GM19395 (cell line): ENCODE data around the gene PALM.
A peak's percentile ranks its signal among the peaks of the same experiment; 100 is the strongest.
"Not testable (repeated sequence)": the region's sequence is repeated elsewhere in the genome, so short reads cannot be mapped to it uniquely, and the experiment has no call there.

Experiments
- ATAC-seq: cut with Tn5 transposase; IDR thresholded peaks from one replicate; pipeline ENCODE4 v1.9.1; 2021; ENCODE audit warnings: mild to moderate bottlenecking, moderate library complexity; ENCODE audit not compliant: unreplicated experiment

The PALM gene

DNA sequence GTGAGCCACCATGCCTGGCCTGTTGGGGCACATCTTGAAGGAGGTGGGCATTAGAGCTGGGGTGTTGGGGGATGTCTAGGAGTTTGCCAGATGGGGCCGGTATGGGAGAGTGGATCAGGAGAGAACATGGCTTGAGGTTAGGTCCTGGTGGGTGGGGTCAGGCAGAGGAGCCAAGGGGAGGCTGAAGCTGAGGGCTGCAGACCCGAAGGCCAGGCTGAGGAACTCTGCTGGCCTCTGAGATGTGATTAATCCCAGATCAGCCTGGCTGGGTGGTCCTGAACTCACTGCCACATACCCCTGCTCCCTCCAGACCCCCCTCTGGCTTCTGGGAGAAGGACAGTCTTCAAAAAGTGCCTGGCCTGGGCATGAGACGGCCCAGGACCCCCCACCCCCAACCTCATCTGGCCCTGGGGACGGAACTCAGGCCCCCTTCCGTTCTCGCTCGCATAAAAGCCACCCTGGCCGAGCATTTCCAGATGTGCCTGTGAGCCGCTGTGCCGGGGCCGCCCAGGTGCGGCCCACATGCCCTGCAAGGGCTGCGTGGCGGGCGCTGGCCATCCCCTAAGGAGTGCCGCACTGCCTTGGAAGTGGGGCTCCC, 29.8 kb upstream of the PALM start:
- ATAC-seq, result no peak

DNA sequence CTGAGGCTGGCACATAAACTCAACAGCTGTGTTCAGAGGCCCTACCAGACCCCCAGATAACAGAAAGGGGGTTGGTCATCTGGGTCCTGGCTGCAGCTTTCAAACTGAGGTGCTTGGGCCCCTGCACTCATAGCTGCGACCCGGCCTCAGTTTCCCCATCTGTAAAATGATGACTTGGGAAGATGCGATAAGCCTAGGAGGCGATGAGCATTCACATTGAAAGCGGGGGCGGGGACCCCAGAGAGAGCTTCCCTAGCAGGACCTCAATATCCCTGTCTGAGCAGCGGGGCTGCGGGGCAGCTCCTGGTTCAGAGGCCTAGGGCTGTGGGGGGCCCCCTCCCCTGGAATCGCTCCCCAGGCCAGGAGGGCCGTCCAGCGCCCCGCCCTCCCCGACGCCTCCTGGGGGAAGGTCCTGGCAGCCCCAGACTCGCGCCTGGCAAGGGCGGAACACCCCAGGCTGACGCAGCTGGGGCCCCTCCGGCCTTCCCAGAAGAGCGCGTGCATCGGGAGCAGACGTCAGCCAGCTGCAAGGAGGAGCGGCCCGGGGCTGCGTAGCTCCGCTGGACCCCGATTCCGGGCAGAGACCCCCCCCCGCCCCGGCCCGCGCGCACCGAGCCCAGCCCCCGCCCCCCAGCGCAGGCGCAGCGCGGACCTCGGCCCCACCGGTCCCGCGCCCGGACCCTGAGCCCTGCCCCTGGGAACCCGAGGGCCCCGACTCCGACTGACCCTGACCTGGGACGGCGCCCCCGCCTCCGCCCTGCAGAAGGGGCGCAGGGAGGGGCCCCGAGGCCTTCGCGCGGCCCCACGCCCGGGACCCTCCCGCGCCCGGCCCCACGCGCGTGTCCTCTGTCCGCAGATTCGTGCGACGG, 29.1 kb upstream of the PALM start:
- ATAC-seq, result peak; percentile 22

DNA sequence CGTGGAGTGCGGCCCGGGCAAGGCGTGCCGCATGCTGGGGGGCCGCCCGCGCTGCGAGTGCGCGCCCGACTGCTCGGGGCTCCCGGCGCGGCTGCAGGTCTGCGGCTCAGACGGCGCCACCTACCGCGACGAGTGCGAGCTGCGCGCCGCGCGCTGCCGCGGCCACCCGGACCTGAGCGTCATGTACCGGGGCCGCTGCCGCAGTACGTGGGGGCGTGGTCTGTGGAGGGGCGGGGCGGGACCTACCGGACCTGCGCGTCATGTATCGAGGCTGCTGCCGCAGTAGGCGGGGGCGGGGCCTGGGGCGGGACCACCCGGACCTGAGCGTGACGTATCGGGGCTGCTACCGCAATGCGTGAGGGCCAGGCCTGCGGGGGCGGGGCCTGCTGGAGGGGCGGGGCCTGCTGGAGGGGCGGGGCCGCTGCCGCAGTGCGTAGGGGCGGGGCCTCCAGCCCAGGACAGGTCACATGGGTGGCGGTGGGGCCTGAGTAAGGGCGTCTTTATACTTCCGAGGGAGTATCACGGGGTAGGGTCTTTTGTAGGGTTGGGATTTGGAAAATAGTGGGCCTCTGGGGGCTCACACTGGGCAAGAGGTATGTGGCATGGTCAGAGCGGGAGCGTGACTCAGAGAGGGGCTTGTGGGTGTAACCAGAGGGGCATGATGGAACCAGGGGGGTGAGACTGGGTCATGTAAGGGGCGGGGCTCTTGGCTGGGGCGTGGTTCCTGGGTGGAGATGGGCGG, 28.3 kb upstream of the PALM start:
- ATAC-seq, result peak; percentile 66

DNA sequence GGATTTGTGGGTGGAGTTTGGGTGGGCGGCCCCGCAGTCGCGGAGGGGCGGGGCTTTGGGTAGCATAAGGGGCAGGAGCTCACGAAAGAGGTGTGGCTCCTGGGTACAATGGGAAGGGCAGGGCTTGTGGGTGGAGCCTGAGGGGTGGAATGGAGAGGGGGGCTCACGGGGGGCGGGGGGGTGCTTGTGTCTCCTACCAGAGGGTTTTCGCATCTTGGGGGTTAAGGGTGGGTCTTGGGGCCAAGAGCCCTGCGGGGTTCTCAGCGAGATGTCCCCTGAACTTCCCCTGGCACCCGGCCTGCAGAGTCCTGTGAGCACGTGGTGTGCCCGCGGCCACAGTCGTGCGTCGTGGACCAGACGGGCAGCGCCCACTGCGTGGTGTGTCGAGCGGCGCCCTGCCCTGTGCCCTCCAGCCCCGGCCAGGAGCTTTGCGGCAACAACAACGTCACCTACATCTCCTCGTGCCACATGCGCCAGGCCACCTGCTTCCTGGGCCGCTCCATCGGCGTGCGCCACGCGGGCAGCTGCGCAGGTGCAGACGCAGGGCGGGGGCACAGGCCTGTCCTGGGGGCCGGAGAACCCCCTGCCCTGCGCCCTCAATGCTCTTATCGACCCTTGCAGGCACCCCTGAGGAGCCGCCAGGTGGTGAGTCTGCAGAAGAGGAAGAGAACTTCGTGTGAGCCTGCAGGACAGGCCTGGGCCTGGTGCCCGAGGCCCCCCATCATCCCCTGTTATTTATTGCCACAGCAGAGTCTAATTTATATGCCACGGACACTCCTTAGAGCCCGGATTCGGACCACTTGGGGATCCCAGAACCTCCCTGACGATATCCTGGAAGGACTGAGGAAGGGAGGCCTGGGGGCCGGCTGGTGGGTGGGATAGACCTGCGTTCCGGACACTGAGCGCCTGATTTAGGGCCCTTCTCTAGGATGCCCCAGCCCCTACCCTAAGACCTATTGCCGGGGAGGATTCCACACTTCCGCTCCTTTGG, 27.4 kb upstream of the PALM start:
- ATAC-seq, result no peak

DNA sequence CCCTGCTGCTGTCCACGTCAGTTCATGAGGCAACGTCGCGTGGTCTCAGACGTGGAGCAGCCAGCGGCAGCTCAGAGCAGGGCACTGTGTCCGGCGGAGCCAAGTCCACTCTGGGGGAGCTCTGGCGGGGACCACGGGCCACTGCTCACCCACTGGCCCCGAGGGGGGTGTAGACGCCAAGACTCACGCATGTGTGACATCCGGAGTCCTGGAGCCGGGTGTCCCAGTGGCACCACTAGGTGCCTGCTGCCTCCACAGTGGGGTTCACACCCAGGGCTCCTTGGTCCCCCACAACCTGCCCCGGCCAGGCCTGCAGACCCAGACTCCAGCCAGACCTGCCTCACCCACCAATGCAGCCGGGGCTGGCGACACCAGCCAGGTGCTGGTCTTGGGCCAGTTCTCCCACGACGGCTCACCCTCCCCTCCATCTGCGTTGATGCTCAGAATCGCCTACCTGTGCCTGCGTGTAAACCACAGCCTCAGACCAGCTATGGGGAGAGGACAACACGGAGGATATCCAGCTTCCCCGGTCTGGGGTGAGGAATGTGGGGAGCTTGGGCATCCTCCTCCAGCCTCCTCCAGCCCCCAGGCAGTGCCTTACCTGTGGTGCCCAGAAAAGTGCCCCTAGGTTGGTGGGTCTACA, 25.9 kb upstream of the PALM start:
- no peak for ATAC-seq

DNA sequence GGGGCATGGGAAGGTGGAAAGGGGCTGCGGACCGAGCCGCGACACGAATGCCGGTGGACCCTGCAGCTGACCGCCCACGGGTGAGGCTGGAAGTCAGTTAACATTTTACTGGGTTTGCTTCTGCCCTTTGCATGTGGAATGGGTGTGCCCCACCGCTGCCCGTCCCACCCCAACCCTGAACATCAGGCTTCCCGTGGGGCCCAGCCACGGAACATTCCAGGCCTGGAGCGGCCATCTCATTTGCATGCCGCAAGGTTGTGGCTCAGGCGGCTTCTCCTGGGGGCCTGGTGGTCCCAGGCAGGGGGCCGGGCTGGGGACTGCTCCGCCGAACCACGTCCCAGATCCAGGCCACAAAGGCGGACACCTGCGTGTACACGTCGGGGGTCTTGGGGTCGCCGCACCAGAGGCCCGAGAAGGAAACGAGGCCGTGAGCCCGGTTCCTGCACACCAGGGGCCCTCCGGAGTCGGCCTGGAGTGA, 23.2 kb upstream of the PALM start:
- no peak for ATAC-seq

DNA sequence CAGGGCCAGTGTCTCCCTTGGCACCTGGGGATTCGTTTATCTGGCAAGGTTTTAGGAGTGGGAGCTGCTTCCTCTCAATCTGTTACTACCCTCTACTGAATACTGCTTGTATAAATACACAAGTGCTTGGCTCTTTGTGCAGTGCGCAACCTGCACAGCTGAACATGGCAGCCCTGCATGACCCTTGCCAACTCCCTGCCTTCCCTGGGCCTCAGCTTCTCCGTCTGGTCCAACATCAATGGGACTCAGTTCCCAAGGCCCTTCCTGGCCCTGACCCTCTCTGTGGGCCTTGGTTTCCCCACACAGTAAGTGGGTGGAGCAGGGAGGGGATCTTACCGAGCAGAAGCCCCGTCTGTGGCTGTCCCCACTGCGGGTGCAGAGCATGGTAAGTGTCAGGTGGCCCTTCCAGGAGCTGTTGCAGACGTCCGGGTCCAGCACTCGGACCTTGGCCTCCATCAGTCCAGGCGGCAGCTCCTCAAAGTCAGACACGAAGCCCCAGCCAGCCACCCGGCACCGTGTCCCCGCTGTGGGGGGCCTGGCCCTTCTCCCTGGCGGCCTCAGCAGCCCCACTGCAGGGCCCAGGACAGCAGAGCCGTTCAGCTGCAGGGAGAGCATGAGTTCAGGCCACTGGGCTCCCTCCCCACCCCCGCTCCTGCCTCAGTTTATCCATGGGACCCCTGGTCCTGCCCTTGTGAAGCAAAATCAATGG, 22.0 kb upstream of the PALM start:
- ATAC-seq, result no peak

DNA sequence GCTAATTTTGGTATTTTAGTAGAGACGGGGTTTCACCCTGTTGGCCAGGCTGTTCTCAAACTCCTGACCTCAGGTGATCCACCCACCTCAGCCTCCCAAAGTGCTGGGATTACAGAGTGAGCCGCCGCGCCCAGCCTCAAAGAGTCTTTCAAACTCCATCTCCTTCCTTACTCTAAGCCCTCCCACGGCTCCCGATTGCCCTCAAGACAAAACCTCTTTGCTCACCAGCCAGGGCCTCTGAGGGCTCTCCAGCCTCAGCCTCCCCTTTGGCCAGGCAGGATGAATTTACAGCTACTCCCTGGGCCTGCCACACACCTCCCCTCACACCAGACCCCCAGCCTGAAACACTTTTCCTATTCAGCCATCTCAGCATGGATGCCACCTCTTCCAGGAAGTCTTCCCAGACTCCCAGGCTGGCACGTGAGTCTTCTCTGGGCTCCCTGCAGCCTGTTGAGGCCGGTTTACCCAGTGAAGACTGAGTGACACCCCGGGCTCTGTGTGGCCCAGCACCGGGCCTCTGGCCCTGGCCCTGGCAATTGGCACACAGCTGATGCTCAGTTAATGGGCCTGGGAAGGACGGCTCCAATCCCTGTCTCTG, 21.1 kb upstream of the PALM start:
- ATAC-seq, result no peak

DNA sequence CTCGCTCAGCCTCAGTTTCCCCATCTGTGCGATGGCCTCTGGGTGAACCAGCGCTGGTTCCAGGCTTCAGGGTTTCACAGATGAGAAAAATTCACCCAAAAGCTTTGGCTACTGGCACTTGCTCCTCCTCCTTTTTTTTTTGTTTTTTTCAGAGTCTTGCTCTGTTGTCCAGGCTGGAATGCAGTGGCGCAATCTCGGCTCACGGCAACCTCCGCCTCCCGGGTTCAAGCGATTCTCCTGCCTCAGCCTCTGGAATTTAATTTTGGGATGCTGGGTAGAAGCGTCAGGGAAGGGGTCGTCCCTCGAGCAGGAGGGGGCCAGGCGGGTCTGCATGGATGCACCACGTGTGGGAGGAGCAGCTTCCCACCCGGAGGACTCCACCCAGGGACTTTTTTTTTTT, 20.5 kb upstream of the PALM start:
- ATAC-seq, result no peak

DNA sequence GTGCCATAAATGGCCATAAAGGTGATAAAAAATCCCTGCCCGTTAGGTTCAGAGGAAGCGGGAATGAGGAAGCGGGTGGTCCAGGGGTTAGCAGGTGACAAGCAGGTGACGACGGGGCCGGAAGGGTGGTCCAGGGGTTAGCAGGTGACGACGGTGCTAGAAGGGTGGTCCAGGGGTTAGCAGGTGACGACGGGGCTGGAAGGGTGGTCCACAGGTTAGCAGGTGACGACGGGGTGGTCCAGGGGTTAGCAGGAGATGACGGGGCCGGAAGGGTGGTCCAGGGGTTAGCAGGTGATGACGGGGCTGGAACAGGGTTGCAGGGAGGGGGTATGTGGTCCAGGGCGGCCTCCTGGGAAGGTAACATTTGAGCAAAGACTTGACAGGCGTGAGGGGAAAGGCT, 19.7 kb upstream of the PALM start:
- no peak for ATAC-seq

DNA sequence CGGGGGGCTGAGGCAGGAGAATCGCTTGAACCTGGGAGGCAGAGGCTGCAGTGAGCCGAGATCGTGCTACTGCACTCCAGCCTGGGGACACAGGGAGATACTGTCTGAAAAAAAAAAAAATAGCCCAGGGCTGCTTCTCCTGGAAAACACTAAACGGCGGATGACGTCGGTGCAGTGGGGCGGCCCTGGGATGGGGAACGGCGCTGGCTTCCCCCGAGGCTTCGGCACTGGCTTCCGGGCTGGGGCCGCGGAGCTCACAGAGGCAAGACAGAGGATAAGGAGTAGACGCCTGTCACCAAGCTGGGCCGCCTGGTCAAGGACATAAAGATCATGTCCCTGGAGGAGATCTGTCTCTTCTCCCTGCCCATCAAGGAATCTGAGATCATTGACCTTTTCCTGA, 18.5 kb upstream of the PALM start:
- no peak for ATAC-seq

DNA sequence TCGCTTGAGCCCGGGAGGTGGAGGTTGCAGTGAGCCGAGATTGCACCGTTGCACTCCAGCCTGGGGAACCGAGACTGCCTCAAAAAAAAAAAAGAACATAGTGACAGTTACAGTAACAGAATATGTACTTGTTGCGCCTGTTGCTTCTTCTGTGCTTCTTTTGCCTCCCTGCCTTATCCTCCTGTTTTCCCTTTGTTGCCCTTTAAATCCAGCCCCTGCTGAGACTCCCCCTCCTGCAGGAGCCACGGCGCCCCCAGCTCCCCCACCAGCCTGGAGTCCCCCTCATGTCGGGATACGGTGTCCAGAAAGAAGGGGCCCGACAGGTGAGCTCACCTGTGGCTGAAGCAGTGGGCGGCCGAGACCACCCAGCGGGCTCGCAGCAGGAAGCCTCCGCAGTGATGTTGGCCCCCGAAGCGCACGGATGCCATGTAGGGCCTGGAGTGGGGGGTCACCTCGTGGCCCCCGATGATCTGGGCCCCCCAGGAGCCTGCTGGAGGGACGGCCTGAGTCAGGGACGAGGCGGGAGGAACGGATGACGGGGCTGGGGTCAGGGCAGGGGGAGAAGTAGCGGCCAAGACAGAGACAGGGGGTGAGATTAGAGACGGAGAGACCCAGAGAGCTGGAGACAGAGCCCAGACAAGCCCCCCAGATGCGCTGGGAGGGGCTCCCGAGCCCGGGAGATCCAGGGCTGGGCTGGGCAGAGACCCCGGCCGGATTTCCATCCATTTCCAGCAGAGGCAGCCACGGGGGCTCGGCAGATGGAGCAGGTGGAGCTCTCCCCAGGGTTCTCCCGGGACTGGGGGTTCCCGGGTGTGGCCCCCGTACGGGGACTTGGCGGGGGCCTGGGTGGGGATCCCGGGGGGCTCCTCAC, 14.0 kb upstream of the PALM start:
- ATAC-seq, result no peak

DNA sequence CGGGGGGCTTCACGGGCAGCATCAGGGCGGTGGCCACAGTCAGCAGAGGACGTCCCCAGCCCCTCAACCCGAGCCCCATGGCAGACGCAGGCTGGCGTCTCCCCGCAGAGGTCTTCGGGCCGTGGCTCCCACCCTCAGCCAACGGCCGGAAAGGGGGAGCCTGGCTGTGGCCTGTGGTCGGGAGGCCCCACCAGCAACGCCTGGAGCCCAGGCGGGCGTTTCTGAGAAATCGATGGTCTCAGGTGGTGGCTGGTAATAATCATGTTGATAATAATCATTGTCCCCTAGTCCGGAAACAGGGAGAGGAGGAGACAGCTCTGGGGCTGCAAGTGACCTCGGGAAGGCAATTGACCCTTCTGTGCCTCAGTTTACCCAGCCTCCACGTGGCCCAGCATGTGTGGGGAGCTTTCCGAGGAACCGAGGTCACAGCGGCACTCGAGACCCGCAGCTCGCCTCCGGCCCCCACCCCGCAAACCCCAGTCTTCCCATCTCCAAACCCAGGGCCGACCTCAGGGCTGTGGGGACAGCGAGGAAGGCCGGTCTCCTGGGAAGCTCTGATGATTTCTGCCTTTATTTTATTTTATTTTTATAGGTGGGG, 13.3 kb upstream of the PALM start, which contains the start of gene PRSS57:
Gene PRSS57 (minus strand): TSS at position 101 of the 598 bp plus-strand sequence. CDS start 22 bp downstream, at position 79.
- ATAC-seq, result no peak

DNA sequence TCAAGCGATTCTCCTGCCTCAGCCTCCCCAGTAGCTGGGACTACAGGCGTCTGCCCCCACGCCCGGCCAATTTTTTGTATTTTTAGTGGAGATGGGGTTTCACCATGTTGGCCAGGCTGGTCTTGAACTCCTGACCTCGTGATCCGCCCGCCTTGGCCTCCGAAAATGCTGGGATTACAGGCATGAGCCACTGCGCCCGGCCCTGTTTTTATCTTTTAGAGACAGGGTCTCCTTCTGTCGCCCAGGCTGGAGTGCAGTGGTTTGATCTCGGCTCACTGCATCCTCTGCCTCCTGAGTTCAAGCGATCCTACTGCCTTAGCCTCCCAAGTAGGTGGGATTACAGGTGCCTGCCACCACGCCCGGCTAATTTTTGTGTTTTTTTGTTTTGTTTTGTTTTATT, 10.2 kb upstream of the PALM start:
- not testable (repeated sequence) for ATAC-seq

DNA sequence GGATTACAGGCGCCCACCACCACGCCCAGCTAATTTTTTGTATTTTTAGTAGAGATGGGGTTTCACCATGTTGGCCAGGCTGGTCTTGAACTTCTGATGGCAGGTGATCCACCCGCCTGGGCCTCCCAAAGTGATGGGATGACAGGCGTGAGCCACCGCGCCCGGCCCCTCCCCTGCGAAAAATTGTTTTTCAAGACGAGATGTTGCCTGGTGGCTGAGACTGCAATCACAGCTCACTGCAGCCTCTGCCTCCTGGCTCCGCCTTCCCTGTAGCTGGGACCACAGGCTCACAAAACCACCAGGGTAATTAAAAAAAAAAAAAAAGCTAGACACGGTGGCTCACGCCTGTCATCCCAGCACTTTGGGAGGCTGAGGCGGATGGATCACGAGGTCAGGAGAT, 8.8 kb upstream of the PALM start:
- ATAC-seq, result not testable (repeated sequence)

DNA sequence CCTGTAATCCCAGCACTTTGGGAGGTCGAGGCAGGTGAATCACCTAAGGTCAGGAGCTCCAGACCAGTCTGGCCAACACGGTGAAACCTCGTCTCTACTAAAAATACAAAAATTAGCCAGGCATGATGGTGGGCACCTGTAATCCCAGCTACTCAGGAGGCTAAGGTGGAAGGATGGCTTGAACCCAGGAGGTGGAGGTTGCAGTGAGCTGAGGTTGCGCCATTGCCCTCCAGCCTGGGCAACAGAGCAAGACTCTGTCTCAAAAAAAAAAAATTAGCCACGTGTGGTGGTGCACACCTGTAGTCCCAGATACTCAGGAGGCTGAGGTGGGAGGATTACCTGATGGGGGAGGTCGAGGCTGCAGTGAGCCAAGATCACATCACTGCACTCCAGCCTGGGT, 5.9 kb upstream of the PALM start:
- not testable (repeated sequence) for ATAC-seq

DNA sequence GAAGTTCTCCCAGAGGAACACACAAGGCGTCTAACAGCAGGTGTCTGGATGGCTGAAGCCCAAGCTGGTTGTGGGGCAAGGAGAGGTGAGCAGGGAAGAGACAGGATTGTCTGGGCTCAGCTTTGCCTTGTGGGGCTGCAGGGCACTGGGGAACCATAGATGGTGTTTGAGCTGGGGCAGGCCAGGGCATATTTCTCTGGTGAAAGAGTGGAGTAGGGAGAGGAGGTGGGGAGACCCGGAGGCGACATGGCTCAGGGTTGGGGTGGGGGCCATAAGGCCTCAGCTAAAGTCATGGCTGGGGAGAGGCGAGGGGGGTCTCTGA, 5.4 kb upstream of the PALM start:
- no peak for ATAC-seq
